PC-3 (cell line): ENCODE data around the gene FRMD5. TPM values are rescaled to one million over a fixed set of nuclear protein-coding genes. Genes with fewer than 3 reads are reported as not detected.

Experiments used
- ATAC-seq: fragments of 200-7000 bp; cut with Tn5 transposase; 2 replicates; pipeline ENCODE4 v1.9.1; 2020; ENCODE audit warnings: mild to moderate bottlenecking, moderate library complexity
- BruUV-seq: library from RNA; stranded (reverse); fragments of 400-500 nt; replicated peaks from 2 replicates; lab custom pipeline; 2021; lab: Mats Ljungman, UMichigan
- CTCF ChIA-PET: fragments of 300-600 bp; sonication (Branson Sonifier 250); formaldehyde crosslinking; loops from one replicate; lab custom pipeline; 2022; ENCODE audit warnings: antibody characterized with exemption; lab: Charles Lee
- POLR2A ChIA-PET: fragments of 300-600 bp; sonication (Branson Sonifier 250); formaldehyde crosslinking; loops from one replicate; lab custom pipeline; 2022; ENCODE audit warnings: antibody characterized with exemption; ENCODE audit not compliant: unreplicated experiment; lab: Charles Lee
- DNase-seq: peaks from one replicate; pipeline ENCODE4 v3.0.0-alpha.2; 2015
- H2AFZ ChIP-seq: fragments of 300-600 bp; sonication (generic); 2 replicates; pipeline ENCODE4 v1.6.0; 2016; ENCODE audit warnings: antibody characterized with exemption, low read length
- H3F3A ChIP-seq: fragments of 300-600 bp; sonication (generic); one replicate; pipeline ENCODE4 v1.6.0; 2017; ENCODE audit warnings: antibody characterized with exemption, low read length, control low read depth, mild to moderate bottlenecking; ENCODE audit not compliant: unreplicated experiment
- H3K27ac ChIP-seq: fragments of 300-600 bp; sonication (generic); 2 replicates; pipeline ENCODE4 v1.5.1; 2016; ENCODE audit warnings: mild to moderate bottlenecking, low read length
- H3K27me3 ChIP-seq: fragments of 300-600 bp; sonication (generic); 2 replicates; pipeline ENCODE4 v1.6.1; 2016; ENCODE audit warnings: low read length, mixed read lengths
- H3K36me3 ChIP-seq: fragments of 300-600 bp; sonication (generic); 2 replicates; pipeline ENCODE4 v1.6.1; 2016; ENCODE audit warnings: low read depth, mixed run types, low read length, mixed read lengths
- H3K4me1 ChIP-seq: fragments of 300-600 bp; sonication (generic); 2 replicates; pipeline ENCODE4 v1.5.1; 2016; ENCODE audit warnings: low read length; ENCODE audit not compliant: insufficient read depth
- H3K4me2 ChIP-seq: fragments of 300-600 bp; sonication (generic); 2 replicates; pipeline ENCODE4 v1.6.0; 2016; ENCODE audit warnings: low read length
- H3K4me3 ChIP-seq: fragments of 300-600 bp; sonication (generic); 2 replicates; pipeline ENCODE4 v1.5.1; 2016; ENCODE audit warnings: mild to moderate bottlenecking, low read length, mixed read lengths
- H3K79me2 ChIP-seq: fragments of 300-600 bp; sonication (generic); 2 replicates; pipeline ENCODE4 v1.6.1; 2017; ENCODE audit warnings: low read length, mixed read lengths
- H3K9ac ChIP-seq: fragments of 300-600 bp; sonication (generic); 2 replicates; pipeline ENCODE4 v1.6.0; 2016; ENCODE audit warnings: mild to moderate bottlenecking, low read length
- H3K9me2 ChIP-seq: fragments of 300-600 bp; sonication (generic); replicated peaks from 2 replicates; pipeline ENCODE4 v1.6.1; 2016; ENCODE audit warnings: mixed run types, low read length, mixed read lengths
- H3K9me3 ChIP-seq: fragments of 300-600 bp; sonication (generic); 2 replicates; pipeline ENCODE4 v1.6.1; 2016; ENCODE audit warnings: low read length, mixed read lengths
- H4K20me1 ChIP-seq: fragments of 300-600 bp; sonication (generic); 2 replicates; pipeline ENCODE4 v1.6.1; 2016; ENCODE audit warnings: low read length, mixed read lengths
- EZH2 ChIP-seq: fragments of 300-600 bp; sonication (generic); IDR thresholded peaks from one replicate; pipeline ENCODE4 v1.6.1; 2017; ENCODE audit warnings: antibody characterized with exemption, mild to moderate bottlenecking, low read length; ENCODE audit not compliant: unreplicated experiment
- EZH2phosphoT487 ChIP-seq: fragments of 300-600 bp; sonication (generic); IDR thresholded peaks from 2 replicates; pipeline ENCODE4 v1.6.1; 2018; ENCODE audit warnings: mild to moderate bottlenecking, antibody characterized with exemption, low read length, borderline replicate concordance
- intact Hi-C: fragments of 100-400 bp; cut with micrococcal nuclease; formaldehyde crosslinking; loops from 2 replicates; pipeline ENCODE4 v1.9.0; 2023
- total RNA-seq: library from RNA; depleted of rRNA; stranded (reverse); fragments of >200 nt; gene quantifications from 2 replicates; pipeline ENCODE4 v1.2.3, GENCODE V29; 2014
- TF ChIP-seq, protein P1 (sequence below): fragments of 300-600 bp; sonication (generic); conservative IDR thresholded peaks from 2 replicates; pipeline ENCODE4 v1.5.1; 2017; ENCODE audit warnings: antibody characterized with exemption, low read depth, mild to moderate bottlenecking, low read length

The FRMD5 gene
- total RNA-seq, 1 experiment from 2014 or later: 8.7 TPM

DNA sequence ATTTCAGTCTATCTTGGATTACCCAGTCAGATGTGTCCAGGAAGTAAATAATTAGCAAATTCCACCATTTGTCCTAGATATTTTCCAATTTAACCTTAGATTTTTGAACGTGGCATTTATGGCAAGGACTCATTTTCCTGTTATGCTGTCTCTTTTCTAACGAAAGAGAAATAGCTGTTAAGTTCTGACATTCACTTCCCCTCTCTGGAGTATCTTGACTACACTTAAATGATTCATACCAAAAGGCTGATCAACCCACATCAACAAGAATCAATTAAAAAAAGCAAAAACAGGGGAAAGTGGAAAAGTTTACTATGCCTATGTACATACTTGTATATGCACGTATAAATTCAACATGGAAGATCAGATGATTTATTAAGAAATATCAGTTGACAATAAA is 149.9 kb downstream of the FRMD5 start:
- DNase-seq (no peak), ATAC-seq (no peak)
- CTCF ChIA-PET: no interaction called here
- TF ChIP-seq EZH2 (no peak), EZH2phosphoT487 (no peak)
- TF ChIP-seq, protein P1, sequence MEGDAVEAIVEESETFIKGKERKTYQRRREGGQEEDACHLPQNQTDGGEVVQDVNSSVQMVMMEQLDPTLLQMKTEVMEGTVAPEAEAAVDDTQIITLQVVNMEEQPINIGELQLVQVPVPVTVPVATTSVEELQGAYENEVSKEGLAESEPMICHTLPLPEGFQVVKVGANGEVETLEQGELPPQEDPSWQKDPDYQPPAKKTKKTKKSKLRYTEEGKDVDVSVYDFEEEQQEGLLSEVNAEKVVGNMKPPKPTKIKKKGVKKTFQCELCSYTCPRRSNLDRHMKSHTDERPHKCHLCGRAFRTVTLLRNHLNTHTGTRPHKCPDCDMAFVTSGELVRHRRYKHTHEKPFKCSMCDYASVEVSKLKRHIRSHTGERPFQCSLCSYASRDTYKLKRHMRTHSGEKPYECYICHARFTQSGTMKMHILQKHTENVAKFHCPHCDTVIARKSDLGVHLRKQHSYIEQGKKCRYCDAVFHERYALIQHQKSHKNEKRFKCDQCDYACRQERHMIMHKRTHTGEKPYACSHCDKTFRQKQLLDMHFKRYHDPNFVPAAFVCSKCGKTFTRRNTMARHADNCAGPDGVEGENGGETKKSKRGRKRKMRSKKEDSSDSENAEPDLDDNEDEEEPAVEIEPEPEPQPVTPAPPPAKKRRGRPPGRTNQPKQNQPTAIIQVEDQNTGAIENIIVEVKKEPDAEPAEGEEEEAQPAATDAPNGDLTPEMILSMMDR: no peak
- BruUV-seq: no TSS peak
- H3K27me3 ChIP-seq: no peaks in the 10 kb centered on the region
- no peaks in the 10 kb centered on the region for H3K79me2 ChIP-seq
- H3K4me1 ChIP-seq: no peaks in the 10 kb centered on the region
- H3K36me3 ChIP-seq: no peaks in the 10 kb centered on the region
- no peaks in the 10 kb centered on the region for H3K9me3 ChIP-seq
- POLR2A ChIA-PET: no interaction called here
- no peak overlapping the region for H2AFZ ChIP-seq
- no peak overlapping the region for H3K4me2 ChIP-seq
- H4K20me1 ChIP-seq: no peaks in the 10 kb centered on the region
- no peak overlapping the region for H3K9ac ChIP-seq
- H3F3A ChIP-seq: no peaks in the 10 kb centered on the region
- no peaks in the 10 kb centered on the region for H3K9me2 ChIP-seq
- H3K27ac ChIP-seq: no peak overlapping the region
- intact Hi-C loops: no loop called here
- no peak overlapping the region for H3K4me3 ChIP-seq

DNA sequence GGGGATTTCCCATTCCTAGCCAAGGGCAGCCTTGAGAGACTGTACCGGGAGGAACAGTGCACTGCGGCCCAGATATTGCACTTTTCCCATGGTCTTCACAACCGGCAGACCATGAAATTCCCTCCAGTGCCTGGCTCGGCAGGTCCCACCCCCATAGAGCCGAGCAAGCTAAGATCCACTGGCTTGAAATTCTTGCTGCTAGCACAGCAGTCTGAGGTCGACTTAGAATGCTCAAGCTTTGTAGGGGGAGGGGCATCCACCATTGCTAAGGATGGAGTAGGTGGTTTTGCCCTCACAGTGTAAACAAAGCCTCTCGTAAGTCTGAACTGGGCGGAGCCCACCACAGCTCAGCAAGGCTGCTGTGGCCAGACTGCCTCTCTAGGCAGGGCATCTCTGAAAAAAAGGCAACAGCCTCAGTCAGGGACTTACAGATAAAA is 156.3 kb downstream of the FRMD5 start:
- DNase-seq (no peak), ATAC-seq (peak; percentile 27; the same call in 1 of the 2 replicates)
- Histone ChIP-seq H3K9me3 (no peaks in the 10 kb centered on the region), H3F3A (no peaks in the 10 kb centered on the region), H3K36me3 (no peaks in the 10 kb centered on the region), H3K27me3 (no peaks in the 10 kb centered on the region), H3K27ac (no peak overlapping the region), H3K4me2 (no peak overlapping the region), H3K79me2 (no peaks in the 10 kb centered on the region), H3K9ac (no peak overlapping the region), H3K4me3 (no peak overlapping the region), H3K9me2 (no peaks in the 10 kb centered on the region), H3K4me1 (peaks cover 20% of the 10 kb centered on the region), H2AFZ (no peak overlapping the region), H4K20me1 (no peaks in the 10 kb centered on the region)
- POLR2A ChIA-PET: no interaction called here
- CTCF ChIA-PET: no interaction called here
- no TSS peak for BruUV-seq
- no peak for TF ChIP-seq EZH2phosphoT487
- intact Hi-C loops: no loop called here

DNA sequence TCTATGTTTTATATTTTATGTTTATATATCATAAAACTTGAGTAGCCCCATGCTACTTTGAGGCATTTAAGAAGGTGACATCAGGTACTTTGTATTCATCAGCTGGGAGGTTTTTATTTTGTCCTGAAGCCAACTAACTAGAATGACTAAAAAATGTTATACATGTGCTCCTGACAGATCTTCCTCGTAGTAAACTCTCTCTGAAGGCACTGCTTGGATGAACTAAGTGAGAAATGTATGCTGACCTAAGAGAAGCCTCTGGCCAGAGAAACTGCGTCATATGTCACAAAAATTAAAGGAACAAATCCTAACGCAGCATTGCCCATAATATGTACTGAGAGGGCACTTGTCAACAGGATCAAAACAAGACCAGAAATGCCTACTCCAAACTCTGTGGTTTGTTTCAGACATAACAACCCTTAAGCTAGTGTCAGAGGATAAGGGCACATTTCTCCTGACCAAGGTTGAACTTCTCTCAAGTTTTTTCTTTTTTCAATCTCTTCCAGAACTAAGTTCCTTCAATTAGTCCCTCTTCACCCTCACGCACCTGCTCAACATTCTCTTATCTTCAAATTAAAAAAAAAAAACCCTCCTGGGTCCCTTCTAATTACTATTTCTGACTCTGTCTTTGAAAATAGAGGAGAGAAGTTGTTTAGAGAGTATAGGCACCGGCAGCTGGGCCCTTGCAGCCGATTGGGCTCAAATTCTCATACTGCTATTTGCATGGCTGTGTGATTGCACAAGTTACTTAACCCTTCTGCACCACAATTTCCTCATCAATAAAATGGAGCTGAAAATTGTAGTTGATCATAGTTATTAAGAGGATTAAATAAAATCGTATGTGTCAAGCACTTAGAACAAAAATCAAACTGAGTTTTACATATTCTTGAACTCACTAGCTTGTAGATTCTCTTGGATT is 159.0 kb downstream of the FRMD5 start:
- Histone ChIP-seq H3K9me3 (no peaks in the 10 kb centered on the region), H2AFZ (no peak overlapping the region), H3K27me3 (no peaks in the 10 kb centered on the region), H3F3A (no peaks in the 10 kb centered on the region), H3K27ac (0 out of 2 replicates have a peak overlapping the region, but pooled peaks have one; percentile 8), H3K79me2 (no peaks in the 10 kb centered on the region), H3K4me1 (peaks cover 20% of the 10 kb centered on the region), H3K4me2 (no peak overlapping the region), H3K4me3 (no peak overlapping the region), H3K9me2 (no peaks in the 10 kb centered on the region), H3K9ac (no peak overlapping the region), H4K20me1 (no peaks in the 10 kb centered on the region), H3K36me3 (no peaks in the 10 kb centered on the region)
- no peak for TF ChIP-seq EZH2
- no peak for TF ChIP-seq EZH2phosphoT487
- TF ChIP-seq, protein P1: no peak
- POLR2A ChIA-PET: no interaction called here
- no TSS peak for BruUV-seq
- DNase-seq (no peak), ATAC-seq (peak; percentile 40)
- CTCF ChIA-PET: interaction anchor here (0.6 kb wide), 1 partner anchor 35 kb away, joined by 3 read pairs; no protein-coding TSS in a partner anchor
- intact Hi-C loops: no loop called here
